Testis (tissue), 2 donors: ENCODE measurements around the gene CUBN.

Source experiments
- POLR2A ChIP-seq: fragments of 450-650 bp; IDR thresholded peaks from one replicate; pipeline ENCODE4 v1.6.1; 2017; ENCODE audit warnings: antibody characterized with exemption, mild to moderate bottlenecking, moderate library complexity
- TF ChIP-seq, protein P1 (sequence below), 3 experiments: fragments of 450-650 bp in 2 of 3; fragments of 200-600 bp in 1 of 3; sonication (generic) in 1 of 3; IDR thresholded peaks; one replicate each; pipeline ENCODE4 v1.5.1; 2016 to 2019; ENCODE audit warnings: antibody characterized with exemption in 3 of 3, mild to moderate bottlenecking in 2 of 3, moderate library complexity in 1 of 3

DNA sequence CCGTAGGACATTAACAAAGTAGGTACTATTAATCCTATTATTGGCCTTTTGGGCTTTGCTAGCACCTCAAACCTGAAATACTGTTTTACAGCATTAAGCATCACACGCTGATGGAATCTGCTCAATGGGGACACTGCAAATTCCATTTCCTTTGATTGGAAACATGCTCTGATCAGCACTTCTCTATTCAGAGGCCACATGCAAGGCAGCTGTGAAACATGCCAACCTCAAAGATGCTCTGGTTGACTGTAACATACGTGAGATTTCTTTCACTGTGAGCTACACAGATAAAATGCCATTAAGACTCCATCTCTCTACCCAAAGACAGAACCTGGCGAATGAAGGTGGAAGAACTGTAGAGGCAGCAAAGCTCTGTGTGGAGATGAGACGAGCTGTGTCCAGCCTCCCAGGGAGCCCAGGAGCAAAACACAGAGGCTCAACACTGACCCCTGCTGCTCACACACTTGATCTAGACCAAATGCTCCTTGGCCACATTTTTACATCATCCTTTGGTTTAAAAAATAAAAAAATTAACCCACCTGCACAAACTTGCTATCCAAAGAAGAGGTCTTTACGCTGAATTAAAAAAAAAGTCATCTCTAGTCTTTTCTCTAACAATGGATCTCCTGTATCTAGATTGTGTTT is 320.4 kb downstream of the CUBN start:
- TF ChIP-seq, protein P1, sequence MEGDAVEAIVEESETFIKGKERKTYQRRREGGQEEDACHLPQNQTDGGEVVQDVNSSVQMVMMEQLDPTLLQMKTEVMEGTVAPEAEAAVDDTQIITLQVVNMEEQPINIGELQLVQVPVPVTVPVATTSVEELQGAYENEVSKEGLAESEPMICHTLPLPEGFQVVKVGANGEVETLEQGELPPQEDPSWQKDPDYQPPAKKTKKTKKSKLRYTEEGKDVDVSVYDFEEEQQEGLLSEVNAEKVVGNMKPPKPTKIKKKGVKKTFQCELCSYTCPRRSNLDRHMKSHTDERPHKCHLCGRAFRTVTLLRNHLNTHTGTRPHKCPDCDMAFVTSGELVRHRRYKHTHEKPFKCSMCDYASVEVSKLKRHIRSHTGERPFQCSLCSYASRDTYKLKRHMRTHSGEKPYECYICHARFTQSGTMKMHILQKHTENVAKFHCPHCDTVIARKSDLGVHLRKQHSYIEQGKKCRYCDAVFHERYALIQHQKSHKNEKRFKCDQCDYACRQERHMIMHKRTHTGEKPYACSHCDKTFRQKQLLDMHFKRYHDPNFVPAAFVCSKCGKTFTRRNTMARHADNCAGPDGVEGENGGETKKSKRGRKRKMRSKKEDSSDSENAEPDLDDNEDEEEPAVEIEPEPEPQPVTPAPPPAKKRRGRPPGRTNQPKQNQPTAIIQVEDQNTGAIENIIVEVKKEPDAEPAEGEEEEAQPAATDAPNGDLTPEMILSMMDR (IDR thresholded peaks at IDR 0.05): peak in 2 of 3 experiments; percentile 17 to 35
- TF ChIP-seq POLR2A: no peak
